Activated gamma-delta T cell treated with anti-CD3 and anti-CD28 coated beads, Interleukin-2, amount 50 U/mL, for 16 hours (primary cell): ENCODE data around the gene PSENEN.
A peak's percentile ranks its signal among the peaks of the same experiment; 100 is the strongest.

ENCODE experiments used
- DNase-seq: peaks from one replicate; pipeline ENCODE4 v3.0.0-alpha.2; 2020; ENCODE audit warnings: low read depth

Gene PSENEN

GRCh38 chr19:35773020-35773806 is 27.8 kb downstream of the PSENEN start:
- no peak for DNase-seq

- DNase-seq: no peak
These were observed 29.0 kb downstream of the PSENEN start for GRCh38 chr19:35774274-35775045.

DNA sequence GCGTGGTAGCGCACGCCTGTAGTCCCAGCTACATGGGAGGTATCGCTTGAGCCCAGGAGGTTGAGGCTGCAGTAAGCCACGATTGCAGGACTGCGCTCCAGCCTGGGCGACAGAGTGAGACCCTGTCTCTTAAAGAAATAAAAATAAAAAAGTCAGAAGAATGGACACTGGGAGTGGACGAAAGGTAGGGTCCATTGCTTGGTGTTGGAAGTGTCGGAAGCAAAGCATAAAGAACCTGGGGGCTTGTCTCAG is 29.5 kb downstream of the PSENEN start:
- DNase-seq: no peak

GRCh38 chr19:35775298-35776101 is 30.0 kb downstream of the PSENEN start, which contains the start of gene ARHGAP33:
Gene ARHGAP33 (plus strand): TSS chr19:35775564. CDS start chr19:35775659, 95 bp downstream.
- DNase-seq: peak; percentile 96

GRCh38 chr19:35776102-35776788 is 30.8 kb downstream of the PSENEN start:
- no peak for DNase-seq

DNA sequence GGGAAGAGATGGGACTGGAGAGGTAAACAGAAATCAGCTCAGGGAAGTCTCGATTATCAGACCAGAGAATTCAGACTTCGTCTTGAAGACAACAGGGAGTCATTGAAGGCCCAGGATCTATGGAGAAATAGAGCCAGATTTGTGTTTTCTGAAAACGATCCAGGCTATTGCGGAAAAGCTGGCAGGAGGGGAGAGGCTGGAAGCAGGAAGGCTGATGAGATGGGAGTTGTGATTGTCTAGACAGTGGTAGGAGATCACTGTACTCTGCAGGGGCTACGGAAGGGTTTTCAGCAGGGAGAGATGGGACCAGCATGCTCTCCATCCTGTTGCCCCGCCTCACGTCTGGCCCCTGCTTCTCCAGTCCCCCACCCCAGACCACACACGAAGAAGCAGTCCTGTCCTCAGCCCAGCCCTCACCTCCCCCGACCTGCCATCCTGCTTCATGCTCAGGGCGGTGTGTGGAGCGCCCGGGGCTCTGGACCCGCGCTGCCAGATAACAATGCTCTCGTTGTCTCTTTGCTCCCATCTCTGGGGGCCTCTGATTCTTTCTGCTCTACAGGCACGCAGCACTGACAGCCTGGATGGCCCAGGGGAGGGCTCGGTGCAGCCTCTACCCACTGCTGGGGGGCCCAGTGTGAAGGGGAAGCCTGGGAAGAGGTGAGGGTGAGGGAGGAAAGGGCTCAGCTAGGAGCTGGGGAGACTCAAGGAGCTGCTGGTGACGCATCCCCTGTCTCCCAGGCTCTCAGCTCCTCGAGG is 31.8 kb downstream of the PSENEN start:
- no peak for DNase-seq

- DNase-seq: no peak
These were observed 32.5 kb downstream of the PSENEN start for GRCh38 chr19:35777961-35778360.

GRCh38 chr19:35779033-35779432 is 33.6 kb downstream of the PSENEN start:
- DNase-seq: no peak

DNA sequence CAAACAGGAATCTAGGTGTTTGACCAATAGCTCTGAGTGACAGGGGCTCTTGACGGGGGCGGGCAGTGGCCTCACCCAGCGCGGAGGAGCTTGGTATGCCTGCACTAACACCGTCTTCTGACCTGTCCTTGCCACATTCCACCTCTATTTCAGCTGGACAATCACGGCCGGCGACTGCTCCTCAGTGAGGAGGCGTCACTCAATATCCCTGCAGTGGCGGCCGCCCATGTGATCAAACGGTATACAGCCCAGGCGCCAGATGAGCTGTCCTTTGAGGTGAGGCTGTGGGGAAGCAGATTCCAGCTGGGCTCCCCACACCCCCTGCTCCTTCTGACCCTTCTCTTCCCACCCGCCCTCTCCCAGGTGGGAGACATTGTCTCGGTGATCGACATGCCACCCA is 34.6 kb downstream of the PSENEN start:
- no peak for DNase-seq

- DNase-seq: no peak
These were observed 35.3 kb downstream of the PSENEN start for GRCh38 chr19:35780717-35781116.

- DNase-seq: no peak
These were observed 36.2 kb downstream of the PSENEN start for GRCh38 chr19:35781650-35782049.

DNA sequence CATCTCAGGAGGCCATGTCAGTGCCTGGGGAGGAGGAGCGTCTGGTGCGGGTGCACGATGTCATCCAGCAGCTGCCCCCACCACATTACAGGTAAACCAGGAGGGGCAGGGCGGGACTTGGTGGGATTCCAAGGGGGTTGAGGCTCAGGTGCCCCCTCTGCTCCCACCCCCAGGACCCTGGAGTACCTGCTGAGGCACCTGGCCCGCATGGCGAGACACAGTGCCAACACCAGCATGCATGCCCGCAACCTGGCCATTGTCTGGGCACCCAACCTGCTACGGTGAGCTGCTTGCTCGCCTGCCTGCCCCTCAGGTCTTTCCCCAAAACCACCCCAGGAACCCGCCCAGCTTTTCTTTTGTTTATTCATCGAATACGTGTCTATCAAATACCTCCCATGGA is 37.1 kb downstream of the PSENEN start:
- DNase-seq: no peak

- no peak for DNase-seq
These were observed 38.3 kb downstream of the PSENEN start for GRCh38 chr19:35783469-35784434.

DNA sequence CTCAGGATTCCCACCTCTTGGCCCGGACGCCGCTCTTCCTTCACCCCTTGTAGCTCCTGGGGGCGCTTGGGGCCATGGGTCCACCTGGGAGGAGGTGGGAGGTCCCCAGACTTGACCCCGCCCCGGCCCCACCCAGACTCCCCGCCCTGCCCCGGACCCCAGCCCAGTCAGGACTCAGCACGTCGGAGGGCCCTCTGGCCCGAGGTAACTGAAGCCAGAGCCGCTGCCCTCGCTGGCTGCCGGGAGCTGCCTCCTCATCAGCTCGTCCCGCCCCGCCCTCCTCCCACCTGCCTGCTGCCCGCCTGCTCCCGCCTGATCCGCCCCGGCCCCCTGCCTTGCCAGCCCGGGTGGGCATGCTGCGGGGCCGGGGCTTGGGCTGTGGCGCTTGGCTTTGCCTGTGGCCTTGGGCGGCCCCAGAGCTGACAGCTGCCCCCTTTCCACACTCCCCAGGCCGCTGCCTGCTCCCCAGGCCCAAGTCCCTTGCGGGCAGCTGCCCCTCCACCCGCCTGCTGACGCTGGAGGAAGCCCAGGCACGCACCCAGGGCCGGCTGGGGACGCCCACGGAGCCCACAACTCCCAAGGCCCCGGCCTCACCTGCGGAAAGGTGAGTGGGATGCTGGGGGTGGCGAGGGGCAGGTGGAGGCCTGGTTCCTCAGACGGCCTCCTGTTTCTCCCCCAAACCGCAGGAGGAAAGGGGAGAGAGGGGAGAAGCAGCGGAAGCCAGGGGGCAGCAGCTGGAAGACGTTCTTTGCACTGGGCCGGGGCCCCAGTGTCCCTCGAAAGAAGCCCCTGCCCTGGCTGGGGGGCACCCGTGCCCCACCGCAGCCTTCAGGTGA is 39.3 kb downstream of the PSENEN start:
- no peak for DNase-seq

- no peak for DNase-seq
These were observed 39.8 kb downstream of the PSENEN start for GRCh38 chr19:35785339-35785627.

DNA sequence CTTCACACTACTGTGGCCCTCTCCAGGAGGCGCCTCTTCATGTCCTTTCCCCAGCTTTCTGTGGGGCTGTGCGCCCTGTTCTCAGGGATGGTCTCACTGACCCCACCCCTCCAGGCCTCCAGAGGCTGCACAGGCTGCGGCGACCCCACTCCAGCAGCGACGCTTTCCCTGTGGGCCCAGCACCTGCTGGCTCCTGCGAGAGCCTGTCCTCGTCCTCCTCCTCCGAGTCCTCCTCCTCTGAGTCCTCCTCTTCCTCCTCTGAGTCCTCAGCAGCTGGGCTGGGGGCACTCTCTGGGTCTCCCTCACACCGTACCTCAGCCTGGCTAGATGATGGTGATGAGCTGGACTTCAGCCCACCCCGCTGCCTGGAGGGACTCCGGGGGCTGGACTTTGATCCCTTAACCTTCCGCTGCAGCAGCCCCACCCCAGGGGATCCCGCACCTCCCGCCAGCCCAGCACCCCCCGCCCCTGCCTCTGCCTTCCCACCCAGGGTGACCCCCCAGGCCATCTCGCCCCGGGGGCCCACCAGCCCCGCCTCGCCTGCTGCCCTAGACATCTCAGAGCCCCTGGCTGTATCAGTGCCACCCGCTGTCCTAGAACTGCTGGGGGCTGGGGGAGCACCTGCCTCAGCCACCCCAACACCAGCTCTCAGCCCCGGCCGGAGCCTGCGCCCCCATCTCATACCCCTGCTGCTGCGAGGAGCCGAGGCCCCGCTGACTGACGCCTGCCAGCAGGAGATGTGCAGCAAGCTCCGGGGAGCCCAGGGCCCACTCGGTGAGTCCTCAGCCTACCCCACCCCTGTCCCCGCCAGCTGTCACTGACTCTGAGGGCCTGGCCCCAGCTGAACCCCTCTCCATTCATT is 41.1 kb downstream of the PSENEN start:
- DNase-seq: no peak

GRCh38 chr19:35787227-35787799 is 41.9 kb downstream of the PSENEN start:
- no peak for DNase-seq
